Activated B cell treated with CpG ODN at 0.5 μM for 24 hours (primary cell): ENCODE results near the gene DCLK2. TPM values are rescaled to one million over a fixed set of nuclear protein-coding genes. Genes with fewer than 3 reads are reported as not detected.

Experiments used
- ATAC-seq: fragments of 200-7000 bp; cut with Tn5 transposase; one replicate; pipeline ENCODE4 v1.10.0; 2021; ENCODE audit warnings: low read depth, mild to moderate bottlenecking, moderate library complexity
- CTCF ChIA-PET: fragments of 350-600 bp; sonication (Branson Sonifier 250); formaldehyde crosslinking; loops from one replicate; lab custom pipeline; 2021; ENCODE audit warnings: antibody characterized with exemption; lab: Charles Lee
- POLR2A ChIA-PET: fragments of 350-600 bp; sonication (Branson Sonifier 250); formaldehyde crosslinking; loops from one replicate; lab custom pipeline; 2021; ENCODE audit warnings: antibody characterized with exemption; lab: Charles Lee
- DNase-seq: peaks from one replicate; pipeline ENCODE4 v3.0.0; 2022
- H3K27ac Mint-ChIP-seq: one replicate; pipeline ENCODE4 v1.8.0; 2020; ENCODE audit warnings: mixed read lengths
- H3K27me3 Mint-ChIP-seq: one replicate; pipeline ENCODE4 v1.8.0; 2021; ENCODE audit warnings: mixed read lengths
- H3K36me3 Mint-ChIP-seq: one replicate; pipeline ENCODE4 v1.8.0; 2021; ENCODE audit warnings: low read depth, mixed read lengths
- H3K4me1 Mint-ChIP-seq: one replicate; pipeline ENCODE4 v1.8.0; 2021; ENCODE audit warnings: mixed read lengths
- H3K4me3 Mint-ChIP-seq: one replicate; pipeline ENCODE4 v1.8.0; 2020; ENCODE audit warnings: mild to moderate bottlenecking, mixed read lengths
- H3K9me3 Mint-ChIP-seq: one replicate; pipeline ENCODE4 v1.8.0; 2020; ENCODE audit warnings: mixed read lengths
- intact Hi-C: fragments of 100-400 bp; cut with micrococcal nuclease; formaldehyde crosslinking; loops from one replicate; pipeline ENCODE4 v1.15.1; 2024
- total RNA-seq: library from RNA; stranded (reverse); gene quantifications from 2 replicates; pipeline ENCODE4 v1.2.3, GENCODE V29; 2022
- TF ChIP-seq, protein P1 (sequence below): fragments of 200-600 bp; IDR thresholded peaks from one replicate; pipeline ENCODE4 v1.8.0; 2022; ENCODE audit warnings: antibody characterized with exemption, mild to moderate bottlenecking

The DCLK2 gene
- total RNA-seq, 1 donor from 2014 or later = 3.4 TPM

DNA sequence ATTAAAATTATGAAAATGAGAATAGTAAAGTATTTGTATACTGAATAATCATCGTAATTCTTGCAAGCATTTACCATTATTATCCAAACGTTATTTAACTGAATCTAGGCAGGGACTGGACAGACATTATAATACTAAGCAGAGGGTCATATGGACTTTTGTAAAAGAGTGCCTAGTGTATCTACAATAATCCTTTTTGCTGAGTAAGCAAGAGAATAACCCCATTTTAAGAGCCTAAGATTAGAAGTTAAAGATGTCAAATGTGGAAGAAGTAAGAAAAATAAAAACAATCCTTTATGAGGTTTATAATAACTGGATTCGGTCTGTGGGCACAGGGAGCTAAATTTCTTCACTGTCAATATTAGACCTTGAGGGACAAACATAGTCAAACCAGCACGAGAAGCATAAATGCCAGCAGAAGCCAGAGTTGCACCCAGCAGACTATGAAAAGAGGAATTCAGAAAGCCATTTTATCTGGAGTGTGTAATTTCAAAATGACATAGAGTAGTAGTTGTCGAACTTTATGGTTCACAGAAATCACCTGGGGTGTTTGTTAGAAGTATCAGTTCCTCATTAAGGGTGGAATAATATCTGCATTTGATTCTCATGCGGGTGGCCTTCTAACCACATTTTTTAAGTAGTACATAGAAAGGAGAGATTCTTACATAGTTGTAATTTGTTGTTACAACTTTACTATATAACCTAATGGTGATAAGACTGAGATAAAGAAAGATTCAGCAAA is 39.7 kb upstream of the DCLK2 start:
- peak overlapping the region; percentile 22 for H3K4me3 Mint-ChIP-seq
- ChIA-PET POLR2A (interaction anchor here (1.0 kb wide), 1 partner anchor 41 kb away, joined by 3 read pairs; no protein-coding TSS in a partner anchor), CTCF (interaction anchor here (1.3 kb wide), 1 partner anchor 28 kb away, joined by 3 read pairs; no protein-coding TSS in a partner anchor)
- no peak for DNase-seq
- H3K36me3 Mint-ChIP-seq = no peaks in the 10 kb centered on the region
- H3K27me3 Mint-ChIP-seq = no peaks in the 10 kb centered on the region
- peaks cover 36% of the 10 kb centered on the region for H3K4me1 Mint-ChIP-seq
- ATAC-seq = peak; percentile 88
- TF ChIP-seq, protein P1, sequence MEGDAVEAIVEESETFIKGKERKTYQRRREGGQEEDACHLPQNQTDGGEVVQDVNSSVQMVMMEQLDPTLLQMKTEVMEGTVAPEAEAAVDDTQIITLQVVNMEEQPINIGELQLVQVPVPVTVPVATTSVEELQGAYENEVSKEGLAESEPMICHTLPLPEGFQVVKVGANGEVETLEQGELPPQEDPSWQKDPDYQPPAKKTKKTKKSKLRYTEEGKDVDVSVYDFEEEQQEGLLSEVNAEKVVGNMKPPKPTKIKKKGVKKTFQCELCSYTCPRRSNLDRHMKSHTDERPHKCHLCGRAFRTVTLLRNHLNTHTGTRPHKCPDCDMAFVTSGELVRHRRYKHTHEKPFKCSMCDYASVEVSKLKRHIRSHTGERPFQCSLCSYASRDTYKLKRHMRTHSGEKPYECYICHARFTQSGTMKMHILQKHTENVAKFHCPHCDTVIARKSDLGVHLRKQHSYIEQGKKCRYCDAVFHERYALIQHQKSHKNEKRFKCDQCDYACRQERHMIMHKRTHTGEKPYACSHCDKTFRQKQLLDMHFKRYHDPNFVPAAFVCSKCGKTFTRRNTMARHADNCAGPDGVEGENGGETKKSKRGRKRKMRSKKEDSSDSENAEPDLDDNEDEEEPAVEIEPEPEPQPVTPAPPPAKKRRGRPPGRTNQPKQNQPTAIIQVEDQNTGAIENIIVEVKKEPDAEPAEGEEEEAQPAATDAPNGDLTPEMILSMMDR = no peak
- H3K9me3 Mint-ChIP-seq = no peaks in the 10 kb centered on the region
- intact Hi-C loops = loop anchor here (1.0 kb wide), 1 partner anchor 41 kb away; no protein-coding TSS in a partner anchor
- H3K27ac Mint-ChIP-seq = peak overlapping the region; percentile 83

- Mint-ChIP-seq H3K27ac (peak overlapping the region; percentile 83), H3K4me1 (peaks cover 36% of the 10 kb centered on the region), H3K36me3 (no peaks in the 10 kb centered on the region), H3K27me3 (no peaks in the 10 kb centered on the region), H3K4me3 (peak overlapping the region; percentile 53), H3K9me3 (no peaks in the 10 kb centered on the region)
- DNase-seq = no peak
- intact Hi-C loops = no loop called here
- CTCF ChIA-PET = interaction anchor here (1.3 kb wide), 1 partner anchor 29 kb away, joined by 3 read pairs; no protein-coding TSS in a partner anchor
- peak; percentile 58 for ATAC-seq
- TF ChIP-seq, protein P1 = no peak
- POLR2A ChIA-PET = no interaction called here
These were observed 38.7 kb upstream of the DCLK2 start for GRCh38 chr4:150039274-150040127.

DNA sequence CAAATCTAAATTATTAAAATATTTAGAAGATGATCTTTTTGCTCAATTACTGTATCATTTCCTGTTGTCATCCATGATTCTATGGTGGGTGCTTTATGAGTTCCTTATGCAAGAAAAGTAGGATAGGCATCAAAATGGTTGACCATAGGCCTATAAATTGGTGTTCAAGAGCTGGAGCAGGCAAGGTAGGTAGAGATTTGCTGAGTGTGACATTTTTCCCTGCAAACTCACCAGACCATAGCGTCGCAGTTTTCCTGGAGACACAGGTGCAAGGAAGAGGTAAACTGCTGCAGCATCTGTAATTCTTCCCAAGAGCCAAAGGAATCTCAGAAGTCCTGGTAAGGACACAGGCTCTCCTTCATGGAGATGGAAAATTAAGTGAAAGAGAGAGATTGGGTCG is 33.7 kb upstream of the DCLK2 start:
- POLR2A ChIA-PET = no interaction called here
- Mint-ChIP-seq H3K36me3 (no peaks in the 10 kb centered on the region), H3K4me1 (peaks cover 13% of the 10 kb centered on the region), H3K27ac (no peak overlapping the region), H3K9me3 (no peaks in the 10 kb centered on the region), H3K4me3 (no peak overlapping the region), H3K27me3 (no peaks in the 10 kb centered on the region)
- intact Hi-C loops = no loop called here
- TF ChIP-seq, protein P1 = no peak
- CTCF ChIA-PET = no interaction called here
- DNase-seq (no peak), ATAC-seq (no peak)

GRCh38 chr4:150045410-150045809 is 32.8 kb upstream of the DCLK2 start:
- Mint-ChIP-seq H3K4me1 (peaks cover 4% of the 10 kb centered on the region), H3K27me3 (no peaks in the 10 kb centered on the region), H3K4me3 (no peak overlapping the region), H3K9me3 (no peaks in the 10 kb centered on the region), H3K27ac (no peak overlapping the region), H3K36me3 (no peaks in the 10 kb centered on the region)
- intact Hi-C loops = no loop called here
- POLR2A ChIA-PET = no interaction called here
- TF ChIP-seq, protein P1 = no peak
- CTCF ChIA-PET = no interaction called here
- ATAC-seq (no peak), DNase-seq (no peak)

DNA sequence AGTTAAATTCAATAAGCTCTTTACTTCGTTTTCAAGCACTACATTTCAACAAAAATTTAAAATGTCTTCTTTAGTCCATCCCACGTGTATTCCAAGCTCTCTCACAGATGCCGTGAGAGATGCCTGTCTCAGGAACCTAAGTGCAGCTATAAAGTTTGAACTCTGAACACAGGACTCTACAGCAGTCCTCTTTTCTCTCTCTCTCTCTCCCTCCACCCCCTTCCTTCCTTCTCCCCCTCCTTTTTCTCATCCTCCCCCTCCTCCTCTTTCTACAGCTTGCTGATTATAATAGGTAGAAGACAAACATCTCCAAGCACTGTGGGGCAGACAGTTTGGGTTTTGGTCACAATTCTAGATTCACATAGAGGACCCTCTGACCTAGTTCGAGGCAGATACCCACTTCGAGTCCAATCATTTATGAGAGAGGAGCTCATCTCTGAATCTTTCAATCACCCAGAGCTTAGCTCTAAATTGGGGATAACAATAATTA is 31.5 kb upstream of the DCLK2 start:
- Mint-ChIP-seq H3K27ac (no peak overlapping the region), H3K27me3 (no peaks in the 10 kb centered on the region), H3K4me3 (no peak overlapping the region), H3K9me3 (no peaks in the 10 kb centered on the region), H3K36me3 (no peaks in the 10 kb centered on the region), H3K4me1 (no peaks in the 10 kb centered on the region)
- CTCF ChIA-PET = no interaction called here
- POLR2A ChIA-PET = no interaction called here
- DNase-seq (no peak), ATAC-seq (no peak)
- TF ChIP-seq, protein P1 = no peak
- intact Hi-C loops = no loop called here
